Spleen (tissue), 3 donors: ENCODE measurements around the gene LIN7B.

Source experiments
- POLR2A ChIP-seq, 3 donors: fragments of 450-650 bp; IDR thresholded peaks; one replicate each; pipeline ENCODE4 v1.5.1; 2017; ENCODE audit warnings: antibody characterized with exemption in 3 of 3, mild to moderate bottlenecking in 1 of 3
- POLR2AphosphoS5 ChIP-seq, 3 donors: sonication (generic); formaldehyde crosslinking; IDR thresholded peaks; one replicate each; pipeline ENCODE4 v1.5.1; 2017; ENCODE audit warnings: antibody characterized with exemption in 3 of 3

- TF ChIP-seq POLR2AphosphoS5 (IDR thresholded peaks at IDR 0.05) (no peak), POLR2A (IDR thresholded peaks at IDR 0.05) (no peak)
These were observed 21.5 kb upstream of the LIN7B start for GRCh38 chr19:49092686-49093085.
